Measurements from ENCODE around the gene CD109. TPM values are rescaled to one million over a fixed set of nuclear protein-coding genes. Genes with fewer than 3 reads are reported as not detected.

The CD109 gene
- total RNA-seq, 1 donor = 170 TPM

DNA sequence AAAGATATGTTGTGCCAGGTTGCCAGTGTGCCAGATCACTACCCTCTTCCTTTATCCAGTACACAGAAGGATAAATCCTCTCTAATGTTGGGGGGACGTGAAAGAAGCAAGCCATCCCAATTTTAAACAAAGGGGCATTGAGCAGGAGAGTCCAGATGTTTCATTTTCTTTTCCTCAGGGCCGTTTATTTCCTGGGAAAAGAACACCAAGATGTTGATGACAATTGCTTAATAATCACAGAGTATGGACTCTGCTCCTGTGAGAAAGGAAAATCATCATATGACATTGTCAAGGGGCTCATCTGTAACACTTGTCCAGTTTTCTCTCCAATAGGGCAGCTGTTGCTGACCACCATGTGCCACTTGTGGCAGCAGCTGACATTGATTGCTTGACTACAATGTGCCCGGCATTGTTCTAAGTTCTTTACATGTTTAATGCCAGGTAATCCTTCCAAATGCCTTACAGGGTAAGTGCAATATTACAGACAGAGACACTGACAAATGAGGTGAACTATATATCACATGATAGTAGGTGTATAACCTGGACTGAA is 161.4 kb downstream of the CD109 start:
- TF ChIP-seq, protein P1, sequence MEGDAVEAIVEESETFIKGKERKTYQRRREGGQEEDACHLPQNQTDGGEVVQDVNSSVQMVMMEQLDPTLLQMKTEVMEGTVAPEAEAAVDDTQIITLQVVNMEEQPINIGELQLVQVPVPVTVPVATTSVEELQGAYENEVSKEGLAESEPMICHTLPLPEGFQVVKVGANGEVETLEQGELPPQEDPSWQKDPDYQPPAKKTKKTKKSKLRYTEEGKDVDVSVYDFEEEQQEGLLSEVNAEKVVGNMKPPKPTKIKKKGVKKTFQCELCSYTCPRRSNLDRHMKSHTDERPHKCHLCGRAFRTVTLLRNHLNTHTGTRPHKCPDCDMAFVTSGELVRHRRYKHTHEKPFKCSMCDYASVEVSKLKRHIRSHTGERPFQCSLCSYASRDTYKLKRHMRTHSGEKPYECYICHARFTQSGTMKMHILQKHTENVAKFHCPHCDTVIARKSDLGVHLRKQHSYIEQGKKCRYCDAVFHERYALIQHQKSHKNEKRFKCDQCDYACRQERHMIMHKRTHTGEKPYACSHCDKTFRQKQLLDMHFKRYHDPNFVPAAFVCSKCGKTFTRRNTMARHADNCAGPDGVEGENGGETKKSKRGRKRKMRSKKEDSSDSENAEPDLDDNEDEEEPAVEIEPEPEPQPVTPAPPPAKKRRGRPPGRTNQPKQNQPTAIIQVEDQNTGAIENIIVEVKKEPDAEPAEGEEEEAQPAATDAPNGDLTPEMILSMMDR (IDR thresholded peaks at IDR 0.05; ENCODE audit: insufficient read depth, low read length) = no peak
- H3K4me3 ChIP-seq (ENCODE audit: low read depth, low read length) = no peak overlapping the region
- no peak for DNase-seq (ENCODE audit: low read depth)

DNA sequence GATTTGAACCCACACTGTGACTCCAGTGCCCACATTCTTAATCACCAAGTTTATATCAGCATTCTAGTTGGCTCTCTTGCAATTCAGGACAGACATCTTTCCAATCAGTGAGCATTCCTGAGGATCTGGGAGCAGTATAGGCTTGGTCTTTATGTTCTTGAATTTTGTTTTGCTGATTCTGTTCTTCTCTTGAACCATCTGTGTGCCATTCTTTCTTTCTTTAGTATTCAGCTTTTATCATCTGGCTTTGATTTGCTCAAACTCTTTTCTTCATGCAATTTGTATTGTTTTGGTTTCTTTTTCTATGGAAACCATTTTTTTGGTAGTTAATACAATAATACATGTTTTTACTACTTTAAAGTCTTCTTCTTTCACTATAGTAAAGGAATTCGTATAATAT is 162.4 kb downstream of the CD109 start:
- TF ChIP-seq, protein P1 (IDR thresholded peaks at IDR 0.05; ENCODE audit: insufficient read depth, low read length) = no peak
- no peak overlapping the region for H3K4me3 ChIP-seq (ENCODE audit: low read depth, low read length)
- peak; percentile 3 for DNase-seq (ENCODE audit: low read depth)

DNA sequence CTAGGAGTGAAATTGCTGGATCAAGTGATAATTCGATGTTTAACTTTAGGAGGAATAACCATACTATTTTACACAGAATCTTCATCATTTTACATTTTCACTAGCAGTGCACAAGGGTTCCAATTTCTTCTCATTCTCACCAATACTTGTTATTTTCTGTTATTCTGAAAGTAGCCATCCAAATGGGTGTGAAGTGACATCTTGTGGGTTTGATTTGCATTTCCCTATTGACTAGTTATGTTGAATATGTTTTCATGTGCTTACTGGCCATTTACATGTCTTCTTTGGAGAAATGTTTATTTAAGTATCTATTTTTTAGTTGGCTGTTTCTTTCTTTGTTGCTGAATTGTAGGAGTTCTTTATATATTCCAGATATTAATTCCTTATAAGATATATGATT is 164.3 kb downstream of the CD109 start:
- no peak for DNase-seq (ENCODE audit: low read depth)
- H3K4me3 ChIP-seq (ENCODE audit: low read depth, low read length) = no peak overlapping the region
- TF ChIP-seq, protein P1 (IDR thresholded peaks at IDR 0.05; ENCODE audit: insufficient read depth, low read length) = no peak

DNA sequence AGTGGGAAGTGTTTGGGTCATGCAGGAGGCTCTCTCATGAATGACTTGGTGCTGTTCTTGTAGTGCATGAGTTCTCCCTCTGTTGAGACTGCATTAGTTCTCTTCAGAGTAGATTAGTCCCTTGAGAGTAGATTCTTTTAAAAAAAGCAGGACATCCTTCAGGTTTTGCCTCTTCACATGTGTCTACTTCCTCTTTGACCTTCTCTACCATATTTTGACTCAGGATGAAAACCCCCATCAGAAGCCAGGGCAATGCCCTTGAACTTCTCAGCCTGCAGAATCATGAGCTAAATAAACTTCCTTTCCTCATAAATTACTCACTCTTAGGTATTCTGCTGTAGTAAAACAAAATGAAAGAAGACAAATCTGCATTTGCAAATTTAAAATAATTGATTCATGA is 170.3 kb downstream of the CD109 start:
- DNase-seq (ENCODE audit: low read depth) = no peak
- H3K4me3 ChIP-seq (ENCODE audit: low read depth, low read length) = no peak overlapping the region
- TF ChIP-seq, protein P1 (IDR thresholded peaks at IDR 0.05; ENCODE audit: insufficient read depth, low read length) = no peak

DNA sequence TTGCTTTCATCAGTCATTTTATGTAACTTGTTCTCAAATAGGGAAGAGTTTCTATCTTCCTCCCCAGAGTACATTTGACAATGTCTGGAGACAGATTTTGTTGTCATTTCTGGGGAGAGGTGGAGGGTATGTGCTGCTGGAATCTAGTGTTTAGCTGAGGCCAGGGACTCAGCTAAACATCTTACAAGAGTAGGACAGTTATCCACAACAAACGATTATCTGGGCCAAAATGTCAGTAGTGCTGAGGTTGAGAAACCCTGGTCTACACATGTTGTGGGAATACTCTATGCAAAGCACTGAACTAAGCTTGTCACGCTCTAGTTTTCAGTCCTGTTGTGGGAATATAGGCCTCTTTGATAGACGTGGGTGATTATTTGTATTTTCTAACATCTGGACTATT is 171.4 kb downstream of the CD109 start:
- TF ChIP-seq, protein P1 (IDR thresholded peaks at IDR 0.05; ENCODE audit: insufficient read depth, low read length) = no peak
- no peak for DNase-seq (ENCODE audit: low read depth)
- no peak overlapping the region for H3K4me3 ChIP-seq (ENCODE audit: low read depth, low read length)

DNA sequence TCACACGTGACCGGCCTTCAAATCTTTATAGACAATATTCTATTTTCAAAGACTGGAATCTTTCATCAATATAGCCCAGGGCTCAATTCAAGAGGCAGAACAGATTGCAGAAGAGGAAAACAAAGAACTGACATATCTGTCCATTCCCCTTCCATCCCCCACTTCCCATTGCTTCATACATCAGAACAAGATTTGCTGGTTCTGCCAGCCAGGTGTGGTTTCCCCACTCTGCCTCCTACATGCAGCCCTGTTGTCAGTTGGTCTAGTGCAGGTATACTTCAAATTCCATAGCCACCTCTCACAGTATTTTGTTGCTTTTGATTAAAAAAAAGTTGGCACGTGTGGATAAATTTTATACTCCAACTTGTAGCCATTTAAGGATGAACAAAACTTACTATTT is 174.9 kb downstream of the CD109 start:
- no peak for DNase-seq (ENCODE audit: low read depth)
- TF ChIP-seq, protein P1 (IDR thresholded peaks at IDR 0.05; ENCODE audit: insufficient read depth, low read length) = no peak
- no peak overlapping the region for H3K4me3 ChIP-seq (ENCODE audit: low read depth, low read length)

DNA sequence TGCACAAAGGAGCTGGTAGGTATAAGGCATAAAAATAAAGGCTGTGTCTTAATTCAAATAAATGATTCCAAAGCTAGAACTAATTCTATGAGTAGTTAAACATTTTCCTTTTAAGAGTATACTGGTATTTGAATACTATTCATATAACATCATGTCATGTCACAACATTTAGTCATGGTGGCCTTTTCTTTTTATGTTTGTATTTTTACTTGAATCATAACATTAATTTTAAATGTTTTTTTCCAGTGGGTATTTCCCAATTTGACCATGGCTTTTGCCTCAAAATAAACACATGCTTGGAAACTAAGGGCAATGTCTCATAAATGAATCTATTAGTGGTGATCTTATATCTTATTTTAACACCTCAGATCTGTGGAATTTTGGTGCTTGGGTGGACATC is 177.1 kb downstream of the CD109 start:
- DNase-seq (ENCODE audit: low read depth) = no peak
- H3K4me3 ChIP-seq (ENCODE audit: low read depth, low read length) = no peak overlapping the region
- TF ChIP-seq, protein P1 (IDR thresholded peaks at IDR 0.05; ENCODE audit: insufficient read depth, low read length) = no peak
